NT2/D1 (cell line): Measurements from ENCODE around the gene INTS6L.

Source experiments
- SUZ12 ChIP-seq: IDR thresholded peaks from 2 replicates; pipeline ENCODE4 v1.6.1; 2011; ENCODE audit not compliant: insufficient read length, insufficient read depth; ENCODE audit errors: extremely low read depth
- YY1 ChIP-seq: IDR thresholded peaks from 2 replicates; pipeline ENCODE4 v1.6.1; 2011; ENCODE audit not compliant: insufficient read length, insufficient read depth
- ZNF274 ChIP-seq: IDR thresholded peaks from 2 replicates; pipeline ENCODE4 v1.6.1; 2011; ENCODE audit warnings: mild to moderate bottlenecking, low read depth, low read length

DNA sequence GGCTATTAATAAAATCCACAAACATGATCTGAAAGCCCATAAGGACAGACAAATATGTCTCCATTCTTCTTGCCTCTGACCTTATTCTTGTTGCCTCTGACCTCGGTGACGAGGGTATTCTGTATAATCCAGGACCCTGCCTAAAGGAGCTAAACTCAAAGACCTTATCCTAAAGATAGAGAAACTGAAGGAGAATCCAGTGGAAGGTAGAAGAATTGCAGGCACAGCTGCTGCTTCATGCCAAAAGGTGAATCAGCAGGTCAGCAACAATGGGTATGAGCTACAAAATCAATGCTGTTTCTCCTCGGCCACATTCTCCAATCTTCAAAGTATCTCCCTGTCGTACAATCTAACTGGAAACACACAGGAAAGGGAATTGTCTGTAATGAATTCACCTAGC is 71.4 kb downstream of the INTS6L start:
- no peak for TF ChIP-seq SUZ12
- no peak for TF ChIP-seq YY1
- no peak for TF ChIP-seq ZNF274
